Measurements from ENCODE around the gene ADAMTSL4.
"Not testable (repeated sequence)": the region's sequence is repeated elsewhere in the genome, so short reads cannot be mapped to it uniquely, and the experiment has no call there.

Gene ADAMTSL4

GRCh38 chr1:150601540-150601939 is 52.3 kb downstream of the ADAMTSL4 start:
- TF ChIP-seq, protein P1, sequence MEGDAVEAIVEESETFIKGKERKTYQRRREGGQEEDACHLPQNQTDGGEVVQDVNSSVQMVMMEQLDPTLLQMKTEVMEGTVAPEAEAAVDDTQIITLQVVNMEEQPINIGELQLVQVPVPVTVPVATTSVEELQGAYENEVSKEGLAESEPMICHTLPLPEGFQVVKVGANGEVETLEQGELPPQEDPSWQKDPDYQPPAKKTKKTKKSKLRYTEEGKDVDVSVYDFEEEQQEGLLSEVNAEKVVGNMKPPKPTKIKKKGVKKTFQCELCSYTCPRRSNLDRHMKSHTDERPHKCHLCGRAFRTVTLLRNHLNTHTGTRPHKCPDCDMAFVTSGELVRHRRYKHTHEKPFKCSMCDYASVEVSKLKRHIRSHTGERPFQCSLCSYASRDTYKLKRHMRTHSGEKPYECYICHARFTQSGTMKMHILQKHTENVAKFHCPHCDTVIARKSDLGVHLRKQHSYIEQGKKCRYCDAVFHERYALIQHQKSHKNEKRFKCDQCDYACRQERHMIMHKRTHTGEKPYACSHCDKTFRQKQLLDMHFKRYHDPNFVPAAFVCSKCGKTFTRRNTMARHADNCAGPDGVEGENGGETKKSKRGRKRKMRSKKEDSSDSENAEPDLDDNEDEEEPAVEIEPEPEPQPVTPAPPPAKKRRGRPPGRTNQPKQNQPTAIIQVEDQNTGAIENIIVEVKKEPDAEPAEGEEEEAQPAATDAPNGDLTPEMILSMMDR (conservative IDR thresholded peaks at IDR 0.05), result no peak
- no peak overlapping the region for H3K27ac ChIP-seq

GRCh38 chr1:150602372-150602771 is 53.2 kb downstream of the ADAMTSL4 start:
- not testable (repeated sequence) for H3K27ac ChIP-seq

DNA sequence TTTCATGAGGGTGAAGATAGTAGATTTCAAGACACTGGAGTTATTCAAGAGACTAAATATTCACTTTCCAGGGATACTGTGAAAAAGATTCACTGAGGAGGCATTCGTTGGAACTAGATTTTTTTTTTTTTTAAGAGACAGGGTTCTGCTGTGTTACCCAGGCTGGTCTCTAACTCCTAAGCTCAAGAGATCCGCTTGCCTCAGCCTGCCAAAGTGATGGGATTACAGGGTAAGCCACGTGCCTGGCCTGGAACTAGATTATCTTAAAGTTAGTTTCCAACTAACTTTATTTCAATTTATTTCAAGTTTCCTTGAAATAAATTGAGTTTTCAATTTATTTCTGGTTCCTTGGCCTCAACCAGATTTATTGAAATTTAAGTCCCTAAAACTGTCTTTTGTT is 54.5 kb downstream of the ADAMTSL4 start:
- no peak overlapping the region for H3K27ac ChIP-seq
- TF ChIP-seq, protein P1 (conservative IDR thresholded peaks at IDR 0.05), result no peak

- H3K27ac ChIP-seq, result no peak overlapping the region
- TF ChIP-seq, protein P1 (conservative IDR thresholded peaks at IDR 0.05), result no peak
Observed at GRCh38 chr1:150604226-150604588, 55.0 kb downstream of the ADAMTSL4 start.

GRCh38 chr1:150605451-150605731 is 56.2 kb downstream of the ADAMTSL4 start:
- H3K27ac ChIP-seq, result not testable (repeated sequence)

GRCh38 chr1:150606463-150607142 is 57.4 kb downstream of the ADAMTSL4 start:
- no peak overlapping the region for H3K27ac ChIP-seq
- TF ChIP-seq, protein P1 (conservative IDR thresholded peaks at IDR 0.05), result no peak

DNA sequence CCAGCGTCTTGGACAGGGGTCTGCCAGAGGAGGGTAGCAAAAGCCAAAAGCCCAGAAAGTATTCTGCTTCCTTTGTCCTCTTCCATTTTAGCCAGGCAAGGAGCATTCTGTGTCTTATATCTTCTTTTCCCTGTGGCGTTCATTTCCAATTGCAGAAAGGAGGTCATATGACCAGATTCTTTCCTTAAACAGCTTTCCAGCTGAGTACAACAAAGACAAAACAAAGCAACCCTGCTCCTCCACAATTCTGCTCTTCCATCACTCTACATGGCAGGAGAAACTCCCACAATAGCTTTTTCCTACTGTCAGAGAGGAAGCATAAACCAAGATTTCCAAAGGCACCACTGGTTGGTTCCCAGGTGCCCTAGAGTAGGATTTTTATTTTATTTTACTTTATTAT is 60.5 kb downstream of the ADAMTSL4 start:
- H3K27ac ChIP-seq, result no peak overlapping the region
- TF ChIP-seq, protein P1 (conservative IDR thresholded peaks at IDR 0.05), result no peak

All from VCaP (cell line).